ENCODE measurements around the gene CDAN1. TPM values are rescaled to one million over a fixed set of nuclear protein-coding genes. Genes with fewer than 3 reads are reported as not detected.

The CDAN1 gene
- total RNA-seq, 1 donor from 2014 or later = 36.4 TPM

DNA sequence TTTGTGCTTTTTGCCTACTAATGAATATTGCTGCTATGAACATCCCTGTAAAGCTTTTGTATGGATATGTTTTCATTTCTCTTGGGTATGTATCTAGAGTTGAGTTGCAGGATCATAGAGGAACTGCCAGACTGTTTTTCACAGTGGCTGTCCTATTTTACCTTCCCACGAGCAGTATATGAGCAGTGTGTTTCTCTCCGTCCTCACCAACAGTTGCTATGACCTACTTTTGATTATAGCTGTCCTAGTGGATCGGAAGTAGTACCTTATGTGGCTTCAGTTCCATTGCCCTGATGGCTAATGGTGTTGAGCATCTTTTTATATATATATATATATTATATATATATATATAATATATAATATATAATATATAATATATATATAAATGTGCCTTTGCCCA is 25.2 kb downstream of the CDAN1 start:
- H3K27me3 Mint-ChIP-seq = no peaks in the 10 kb centered on the region
- TF ChIP-seq, protein P1, sequence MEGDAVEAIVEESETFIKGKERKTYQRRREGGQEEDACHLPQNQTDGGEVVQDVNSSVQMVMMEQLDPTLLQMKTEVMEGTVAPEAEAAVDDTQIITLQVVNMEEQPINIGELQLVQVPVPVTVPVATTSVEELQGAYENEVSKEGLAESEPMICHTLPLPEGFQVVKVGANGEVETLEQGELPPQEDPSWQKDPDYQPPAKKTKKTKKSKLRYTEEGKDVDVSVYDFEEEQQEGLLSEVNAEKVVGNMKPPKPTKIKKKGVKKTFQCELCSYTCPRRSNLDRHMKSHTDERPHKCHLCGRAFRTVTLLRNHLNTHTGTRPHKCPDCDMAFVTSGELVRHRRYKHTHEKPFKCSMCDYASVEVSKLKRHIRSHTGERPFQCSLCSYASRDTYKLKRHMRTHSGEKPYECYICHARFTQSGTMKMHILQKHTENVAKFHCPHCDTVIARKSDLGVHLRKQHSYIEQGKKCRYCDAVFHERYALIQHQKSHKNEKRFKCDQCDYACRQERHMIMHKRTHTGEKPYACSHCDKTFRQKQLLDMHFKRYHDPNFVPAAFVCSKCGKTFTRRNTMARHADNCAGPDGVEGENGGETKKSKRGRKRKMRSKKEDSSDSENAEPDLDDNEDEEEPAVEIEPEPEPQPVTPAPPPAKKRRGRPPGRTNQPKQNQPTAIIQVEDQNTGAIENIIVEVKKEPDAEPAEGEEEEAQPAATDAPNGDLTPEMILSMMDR (IDR thresholded peaks at IDR 0.05; ENCODE audit: unreplicated experiment) = no peak
- H3K9me3 Mint-ChIP-seq (ENCODE audit: low read depth) = no peaks in the 10 kb centered on the region
- H3K27ac Mint-ChIP-seq = no peak overlapping the region
- no peaks in the 10 kb centered on the region for H3K36me3 Mint-ChIP-seq (ENCODE audit: insufficient read depth)
- H3K4me1 Mint-ChIP-seq (ENCODE audit: low read depth) = peaks cover 2% of the 10 kb centered on the region
- DNase-seq (ENCODE audit: low spot score, unreplicated experiment) = no peak
- no peak overlapping the region for H3K4me3 Mint-ChIP-seq (ENCODE audit: low read depth)

DNA sequence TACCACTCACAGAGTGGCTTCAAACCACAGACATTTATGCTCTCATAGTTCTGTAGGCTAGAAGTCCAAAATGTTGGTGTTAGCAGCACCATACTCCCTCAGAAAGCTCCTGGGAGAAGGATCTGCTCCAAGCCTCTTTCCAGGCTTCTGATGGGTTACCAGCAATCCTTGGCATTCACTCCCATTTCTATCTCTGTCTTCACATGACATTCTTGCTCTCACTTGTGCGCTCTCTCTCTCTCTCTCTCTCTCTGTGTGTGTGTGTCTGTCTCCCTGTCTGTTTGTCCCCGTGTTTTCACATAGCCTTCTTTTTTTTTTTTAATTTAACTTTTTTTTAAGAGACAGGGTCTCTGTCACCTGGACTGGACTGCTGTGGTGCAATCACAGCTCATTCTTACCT is 26.3 kb downstream of the CDAN1 start:
- H3K27me3 Mint-ChIP-seq = no peaks in the 10 kb centered on the region
- H3K4me3 Mint-ChIP-seq (ENCODE audit: low read depth) = no peak overlapping the region
- TF ChIP-seq, protein P1 (IDR thresholded peaks at IDR 0.05; ENCODE audit: unreplicated experiment) = no peak
- no peaks in the 10 kb centered on the region for H3K9me3 Mint-ChIP-seq (ENCODE audit: low read depth)
- H3K27ac Mint-ChIP-seq = no peak overlapping the region
- peaks cover 2% of the 10 kb centered on the region for H3K4me1 Mint-ChIP-seq (ENCODE audit: low read depth)
- no peak for DNase-seq (ENCODE audit: low spot score, unreplicated experiment)
- H3K36me3 Mint-ChIP-seq (ENCODE audit: insufficient read depth) = no peaks in the 10 kb centered on the region

DNA sequence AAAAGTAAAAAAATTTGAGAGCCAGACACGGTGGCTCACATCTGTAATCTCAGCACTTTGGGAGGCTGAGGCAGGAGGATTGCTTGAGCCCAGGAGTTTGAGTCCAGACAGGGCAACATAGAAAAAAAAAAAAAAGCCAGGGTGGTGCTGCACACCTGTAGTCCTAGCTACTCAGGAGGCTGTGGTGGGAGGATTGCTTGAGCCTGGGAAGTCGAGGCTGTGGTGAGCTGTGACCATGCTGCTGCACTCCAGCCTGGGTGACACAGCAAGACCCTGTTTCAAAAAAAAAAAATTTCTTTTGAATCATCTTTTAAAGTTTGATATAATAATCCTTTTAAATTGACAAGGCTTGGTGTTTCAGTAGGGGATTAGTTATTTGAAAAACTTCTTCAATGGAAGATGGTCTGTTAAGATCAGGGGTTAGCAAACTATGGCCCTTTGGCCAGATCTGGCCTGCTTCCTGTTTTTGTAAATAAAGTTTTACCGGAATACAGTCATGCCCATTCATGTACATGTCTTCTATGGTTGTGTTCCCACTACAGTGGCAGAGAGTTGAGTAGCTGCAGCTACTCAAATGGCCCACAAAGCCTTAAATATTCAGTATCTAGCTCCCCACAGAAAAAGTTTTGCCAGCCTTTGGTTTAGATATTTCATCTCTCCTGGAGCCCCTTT is 28.9 kb downstream of the CDAN1 start:
- Mint-ChIP-seq H3K27ac (no peak overlapping the region), H3K36me3 (ENCODE audit: insufficient read depth) (no peaks in the 10 kb centered on the region), H3K9me3 (ENCODE audit: low read depth) (no peaks in the 10 kb centered on the region), H3K4me1 (ENCODE audit: low read depth) (no peaks in the 10 kb centered on the region), H3K27me3 (no peaks in the 10 kb centered on the region), H3K4me3 (ENCODE audit: low read depth) (no peak overlapping the region)
- TF ChIP-seq, protein P1 (IDR thresholded peaks at IDR 0.05; ENCODE audit: unreplicated experiment) = no peak
- DNase-seq (ENCODE audit: low spot score, unreplicated experiment) = no peak

DNA sequence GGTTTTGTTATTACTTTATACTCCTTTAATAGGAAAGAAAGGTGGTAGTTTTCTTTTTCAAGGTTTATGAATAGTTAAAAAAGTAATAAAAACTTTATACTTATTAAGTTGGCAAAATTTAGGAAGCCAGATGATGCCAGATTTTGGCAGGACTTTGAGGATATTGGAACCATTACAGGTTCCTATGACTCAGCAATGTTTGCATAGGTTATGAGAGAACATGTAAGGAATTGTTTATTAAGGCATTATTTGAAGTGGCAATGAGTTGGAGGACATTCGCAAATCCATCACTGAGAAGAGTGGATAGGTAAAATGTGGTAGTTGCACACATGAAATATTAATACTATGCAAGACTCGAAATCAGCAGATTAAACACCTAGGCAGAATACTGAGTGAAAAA is 29.9 kb downstream of the CDAN1 start:
- no peak overlapping the region for H3K4me3 Mint-ChIP-seq (ENCODE audit: low read depth)
- no peak overlapping the region for H3K27ac Mint-ChIP-seq
- H3K27me3 Mint-ChIP-seq = no peaks in the 10 kb centered on the region
- no peaks in the 10 kb centered on the region for H3K36me3 Mint-ChIP-seq (ENCODE audit: insufficient read depth)
- no peaks in the 10 kb centered on the region for H3K9me3 Mint-ChIP-seq (ENCODE audit: low read depth)
- H3K4me1 Mint-ChIP-seq (ENCODE audit: low read depth) = no peaks in the 10 kb centered on the region
- TF ChIP-seq, protein P1 (IDR thresholded peaks at IDR 0.05; ENCODE audit: unreplicated experiment) = no peak
- DNase-seq (ENCODE audit: low spot score, unreplicated experiment) = no peak

DNA sequence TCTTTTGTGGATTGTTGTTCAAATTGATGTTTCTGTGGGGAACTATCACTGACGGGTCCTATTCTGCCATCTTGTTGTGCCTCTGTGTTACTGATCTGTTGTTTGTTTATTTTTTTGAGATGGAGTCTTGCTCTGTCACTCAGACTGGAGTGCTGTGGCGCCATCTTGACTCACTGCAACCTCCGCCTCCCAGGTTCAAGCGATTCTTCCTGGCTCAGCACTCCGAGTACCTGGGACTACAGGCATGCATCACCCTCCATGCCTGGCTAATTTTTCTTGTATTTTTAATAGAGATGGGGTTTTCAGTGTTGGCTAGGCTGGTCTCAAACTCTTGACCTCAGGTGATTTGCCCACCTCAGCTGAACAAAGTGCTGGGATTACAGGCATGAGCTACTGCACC is 31.6 kb downstream of the CDAN1 start:
- no peak overlapping the region for H3K27ac Mint-ChIP-seq
- DNase-seq (ENCODE audit: low spot score, unreplicated experiment) = no peak
- H3K36me3 Mint-ChIP-seq (ENCODE audit: insufficient read depth) = peaks cover 2% of the 10 kb centered on the region
- TF ChIP-seq, protein P1 (IDR thresholded peaks at IDR 0.05; ENCODE audit: unreplicated experiment) = no peak
- H3K4me1 Mint-ChIP-seq (ENCODE audit: low read depth) = no peaks in the 10 kb centered on the region
- no peaks in the 10 kb centered on the region for H3K27me3 Mint-ChIP-seq
- no peak overlapping the region for H3K4me3 Mint-ChIP-seq (ENCODE audit: low read depth)
- peaks cover 8% of the 10 kb centered on the region for H3K9me3 Mint-ChIP-seq (ENCODE audit: low read depth)

Measured in progenitor cell of endocrine pancreas (in vitro differentiated cells).